HG02943 (cell line): ENCODE data around the gene GPR108.
A peak's percentile ranks its signal among the peaks of the same experiment; 100 is the strongest.
"Not testable (repeated sequence)": the region's sequence is repeated elsewhere in the genome, so short reads cannot be mapped to it uniquely, and the experiment has no call there.

Experiments used
- ATAC-seq: cut with Tn5 transposase; IDR thresholded peaks from one replicate; pipeline ENCODE4 v1.9.1; 2021; ENCODE audit warnings: mild to moderate bottlenecking, low read depth, moderate library complexity; ENCODE audit not compliant: unreplicated experiment

The GPR108 gene

DNA sequence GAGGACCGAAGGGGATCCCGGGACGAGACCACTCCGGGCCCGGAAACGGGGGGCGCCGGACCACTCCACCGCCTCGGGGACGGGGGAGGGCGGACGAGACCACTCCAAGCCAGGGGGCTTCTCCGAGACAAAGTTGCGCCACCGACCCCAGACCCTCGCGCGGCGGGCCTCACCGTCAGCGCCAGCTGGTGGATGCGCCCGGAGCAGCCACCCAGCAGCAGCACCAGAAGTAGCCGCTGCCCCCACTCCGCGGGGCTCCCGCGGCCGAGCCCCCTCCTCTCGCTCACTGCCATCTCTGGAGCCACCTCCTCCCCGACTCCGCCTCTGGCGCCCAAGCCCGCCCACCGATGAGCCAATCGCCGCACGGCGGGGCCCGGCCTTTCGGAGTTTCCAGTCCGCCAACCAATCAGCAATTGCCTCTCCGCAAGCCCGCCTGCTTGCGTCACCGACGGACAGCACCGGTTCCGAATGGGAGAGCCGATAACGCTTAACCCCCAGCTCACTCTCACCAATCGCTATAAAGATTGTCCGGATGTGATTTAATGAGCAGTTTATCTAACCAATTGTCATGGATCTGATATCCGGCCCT, at the start of gene GPR108:
GPR108 (minus strand) TSS at position 297 of the 589 bp plus-strand sequence; CDS start at position 293, 4 bp downstream.
- peak; percentile 60 for ATAC-seq

DNA sequence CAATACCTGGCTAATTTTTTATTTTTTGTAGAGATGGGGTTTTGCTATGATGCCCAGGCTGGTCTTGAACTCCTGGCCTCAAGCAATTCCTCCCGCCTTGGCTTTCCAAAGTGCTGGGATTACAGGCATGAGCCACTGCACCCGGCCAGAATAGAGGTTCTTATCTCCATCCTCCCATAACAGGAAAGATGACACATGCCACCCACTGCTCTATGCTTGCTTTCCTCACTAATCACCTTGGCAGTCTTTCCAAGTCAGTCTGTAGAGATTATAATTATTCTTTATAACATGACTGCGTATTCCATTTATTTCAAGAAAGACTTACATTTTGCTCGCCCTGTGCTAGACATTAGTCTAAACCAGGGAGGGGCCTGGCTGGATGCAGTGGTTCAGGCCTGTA, 41.8 kb upstream of the GPR108 start:
- no peak for ATAC-seq

DNA sequence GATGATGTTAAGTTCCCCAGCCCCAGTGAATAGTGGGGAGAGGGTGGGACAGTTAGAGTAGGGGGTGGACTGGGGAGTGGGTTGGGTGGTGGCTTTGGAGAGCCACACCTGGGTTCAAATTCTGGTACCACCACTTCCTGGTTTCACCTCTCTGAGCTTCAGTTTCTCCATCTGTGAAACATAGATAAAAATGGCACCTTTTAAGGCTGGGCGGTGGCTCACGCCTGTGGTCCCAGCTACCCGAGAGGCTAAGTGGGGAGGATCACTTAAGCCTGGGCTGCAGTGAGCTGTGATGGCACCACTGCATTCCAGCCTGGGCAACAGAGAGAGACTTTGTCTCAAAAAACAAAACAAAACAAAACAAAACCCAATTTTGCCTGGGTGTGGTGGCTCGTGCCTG, 41.0 kb upstream of the GPR108 start:
- ATAC-seq = no peak

DNA sequence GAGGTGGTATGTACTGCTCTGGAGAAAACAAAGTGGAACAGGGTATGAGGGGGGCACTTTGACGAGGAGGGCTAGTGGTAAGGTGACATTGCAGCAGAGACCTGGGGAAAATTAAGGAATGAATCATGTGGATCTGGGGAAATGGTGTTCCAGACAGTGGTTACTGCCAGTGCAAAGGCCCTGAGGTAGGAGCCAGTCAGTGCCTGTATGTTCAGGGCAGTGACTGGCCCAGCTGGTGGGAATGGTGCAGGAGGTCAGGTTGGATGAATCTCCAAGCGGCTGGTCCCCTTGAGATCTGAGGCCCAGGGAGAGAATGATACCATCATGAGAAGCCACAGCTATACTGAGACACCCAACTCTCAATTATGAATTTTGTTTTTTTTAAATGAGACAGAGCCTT, 40.1 kb upstream of the GPR108 start:
- no peak for ATAC-seq

DNA sequence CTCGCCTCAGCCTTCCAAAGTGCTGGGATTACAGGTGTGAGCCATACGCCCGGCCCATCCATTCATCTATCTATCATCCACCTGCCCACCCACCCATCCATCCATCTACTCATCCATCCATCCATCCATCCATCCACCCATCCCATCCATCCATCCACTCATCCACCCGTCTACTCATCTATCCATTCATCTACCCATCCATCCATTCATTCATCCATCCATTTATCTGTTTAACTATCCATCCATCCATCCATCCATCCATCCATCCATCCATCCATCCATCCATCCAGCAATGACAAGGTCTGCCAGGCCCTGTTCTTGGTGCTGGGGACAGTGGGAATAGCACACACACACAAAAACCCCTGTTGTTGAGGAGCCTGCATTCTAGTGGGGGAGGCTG, 39.6 kb upstream of the GPR108 start:
- no peak for ATAC-seq

DNA sequence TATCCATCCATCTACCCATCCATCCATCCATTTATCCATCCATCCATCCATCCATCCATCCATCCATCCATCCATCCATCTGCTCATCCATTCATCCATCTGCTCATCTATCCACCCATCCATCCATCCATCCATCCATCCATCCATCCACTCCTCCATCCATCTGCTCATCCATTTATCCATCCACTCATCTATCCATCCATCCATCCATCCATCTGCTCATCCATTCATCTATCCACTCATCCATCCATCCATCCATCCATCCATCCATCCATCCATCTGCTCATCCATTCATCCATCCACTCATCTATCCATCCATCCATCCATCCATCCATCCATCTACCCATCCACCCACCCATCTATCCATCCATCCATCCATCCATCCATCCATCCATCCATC, 38.7 kb upstream of the GPR108 start:
- ATAC-seq = not testable (repeated sequence)

DNA sequence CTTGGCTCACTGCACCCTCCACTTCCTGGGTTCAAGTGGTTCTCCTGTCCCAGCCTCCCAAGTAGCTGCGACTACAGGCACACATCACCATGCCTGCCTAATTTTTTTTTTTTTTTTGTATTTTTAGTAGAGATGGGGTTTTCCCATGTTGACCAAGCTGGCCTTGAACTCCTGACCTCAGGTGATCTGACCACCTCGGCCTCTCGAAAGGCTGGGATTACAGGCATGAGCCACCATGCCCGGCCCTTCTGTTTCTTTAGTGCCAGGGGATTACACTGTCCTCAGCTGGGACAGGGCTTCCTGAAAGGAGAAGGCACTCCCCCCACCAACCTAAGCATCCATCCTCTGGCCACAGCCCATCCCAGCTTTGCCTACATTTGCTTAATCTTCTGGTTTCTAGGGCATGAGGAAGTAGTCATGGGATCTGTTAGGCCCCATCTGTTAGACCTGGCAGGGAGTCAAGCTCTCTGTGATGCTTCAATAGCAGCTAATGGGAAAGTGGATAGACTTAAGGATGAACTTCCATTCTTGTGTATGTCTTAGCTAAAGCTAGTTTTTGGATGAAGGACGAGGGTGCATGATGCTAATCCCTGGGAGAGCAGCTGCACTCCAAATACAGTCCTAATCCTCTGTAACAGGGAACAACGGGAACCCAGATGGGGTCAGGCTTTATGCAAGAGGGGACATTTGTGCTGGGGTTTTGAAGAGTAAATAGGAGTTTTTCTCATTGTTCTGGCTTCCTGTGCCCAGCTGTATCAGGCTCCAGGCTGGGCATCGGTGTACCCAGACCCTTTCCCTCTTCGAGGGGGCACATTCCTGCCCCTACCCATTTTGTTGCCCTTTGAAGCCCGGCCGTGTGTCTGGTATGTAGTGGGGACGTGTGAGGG, 37.7 kb upstream of the GPR108 start:
- no peak for ATAC-seq

DNA sequence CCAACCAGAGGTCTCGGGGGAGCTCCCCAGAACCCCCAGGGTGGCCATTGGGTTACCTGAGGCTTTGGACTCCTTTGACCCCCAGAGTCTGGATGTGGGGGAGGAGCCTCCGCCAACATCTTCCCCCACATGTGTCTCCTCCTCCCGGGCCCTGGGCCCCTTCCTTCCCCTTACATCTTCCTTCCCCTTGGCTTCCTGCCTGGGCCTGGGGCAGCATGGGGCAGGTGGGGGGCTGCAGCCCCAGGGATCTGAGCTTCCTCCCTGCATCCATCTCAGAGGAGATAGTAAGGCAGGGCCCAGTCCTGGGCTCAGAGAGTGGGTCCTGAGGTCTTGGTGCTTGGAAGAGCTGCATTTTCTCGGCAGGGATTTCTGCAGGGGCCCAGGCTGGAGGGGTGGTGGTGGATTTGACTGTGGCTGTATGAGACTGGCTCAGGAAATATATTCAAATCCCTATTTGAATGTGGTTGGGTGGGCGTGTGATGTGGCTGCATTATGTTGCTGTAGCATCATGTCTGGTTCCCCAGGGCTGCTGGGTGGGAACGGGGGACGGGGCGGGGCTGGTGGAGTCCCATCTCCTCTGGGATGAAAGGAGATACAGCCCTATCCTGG, 36.0 kb upstream of the GPR108 start:
- ATAC-seq = no peak

DNA sequence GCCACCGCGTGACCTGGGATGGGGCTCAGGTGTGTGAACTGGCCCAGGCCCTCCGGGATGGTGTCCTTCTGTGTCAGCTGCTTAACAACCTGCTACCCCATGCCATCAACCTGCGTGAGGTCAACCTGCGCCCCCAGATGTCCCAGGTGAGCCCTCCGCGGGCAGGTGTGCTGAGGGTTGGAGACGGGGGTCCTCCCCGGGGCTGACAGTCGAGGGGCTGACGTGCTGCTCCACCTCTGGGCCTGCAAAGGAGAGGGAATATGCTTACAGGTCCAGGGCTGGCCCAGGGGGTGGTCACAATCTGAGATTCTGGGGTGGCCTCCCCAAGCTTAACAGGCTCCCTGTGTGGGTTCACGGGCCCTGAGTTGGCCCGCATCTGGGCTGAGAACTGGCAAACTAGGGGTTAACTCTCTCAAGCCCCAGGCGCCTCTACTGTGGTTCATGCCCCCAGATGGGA, 35.5 kb upstream of the GPR108 start:
- no peak for ATAC-seq

DNA sequence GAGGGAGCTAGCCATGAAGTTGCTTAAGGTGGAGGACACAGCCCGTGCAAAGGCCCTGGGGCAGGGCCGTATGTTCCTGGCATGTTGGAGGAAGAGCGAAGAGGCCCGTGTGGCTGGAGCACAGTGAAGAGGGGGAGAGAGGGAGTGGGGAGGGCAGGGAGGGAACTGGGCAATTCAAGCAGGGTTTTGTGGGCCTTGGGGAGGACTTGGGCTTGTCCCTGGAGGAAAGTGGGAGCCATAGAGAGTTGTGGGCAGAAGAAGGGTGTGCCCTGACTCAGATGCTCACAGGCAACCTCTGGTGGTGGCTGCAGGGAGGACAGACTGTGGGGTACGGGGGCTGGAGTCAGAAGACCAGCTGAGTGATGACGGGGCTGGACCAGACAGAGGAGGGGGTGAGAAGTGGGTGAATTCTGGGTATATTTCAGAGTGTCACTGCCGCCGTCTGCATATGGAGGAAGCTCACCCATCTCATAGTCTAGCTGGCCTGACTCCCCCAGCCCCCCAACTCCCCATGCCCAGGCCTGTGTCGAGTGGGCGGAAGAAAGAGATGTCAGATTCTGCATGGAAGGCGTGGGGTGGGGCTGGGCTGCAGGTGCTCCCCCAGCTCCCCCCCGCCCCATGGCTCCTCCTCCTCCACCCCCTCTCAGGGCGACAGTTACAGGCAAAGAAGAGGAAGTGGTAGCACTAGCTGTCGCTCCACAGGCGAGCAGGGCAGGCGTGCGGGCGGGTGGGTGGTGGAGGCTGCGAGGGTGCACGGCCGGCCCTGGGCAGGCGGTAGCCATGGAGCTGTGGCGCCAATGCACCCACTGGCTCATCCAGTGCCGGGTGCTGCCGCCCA, 34.9 kb upstream of the GPR108 start, which contains the start of gene VAV1:
VAV1 (plus strand) TSS at position 681 of the 838 bp plus-strand sequence; CDS start at position 781, 100 bp downstream.
- ATAC-seq = no peak

DNA sequence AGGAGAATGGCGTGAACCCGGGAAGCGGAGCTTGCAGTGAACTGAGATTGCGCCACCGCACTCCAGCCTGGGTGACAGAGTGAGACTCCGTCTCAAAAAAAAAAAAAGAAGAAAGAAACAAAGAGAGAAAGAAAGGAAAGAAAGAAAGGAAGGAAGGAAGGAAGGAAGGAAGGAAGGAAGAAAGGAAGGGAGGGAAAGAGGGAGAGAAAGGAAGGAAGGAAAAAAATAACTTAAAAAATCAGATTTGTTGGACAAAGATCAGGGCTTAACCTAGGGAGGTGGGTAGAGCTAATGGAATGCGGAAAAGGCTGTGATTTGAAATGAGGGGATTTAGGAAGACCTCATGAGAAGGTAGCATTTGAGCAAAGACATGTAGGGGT, 34.3 kb upstream of the GPR108 start:
- not testable (repeated sequence) for ATAC-seq

DNA sequence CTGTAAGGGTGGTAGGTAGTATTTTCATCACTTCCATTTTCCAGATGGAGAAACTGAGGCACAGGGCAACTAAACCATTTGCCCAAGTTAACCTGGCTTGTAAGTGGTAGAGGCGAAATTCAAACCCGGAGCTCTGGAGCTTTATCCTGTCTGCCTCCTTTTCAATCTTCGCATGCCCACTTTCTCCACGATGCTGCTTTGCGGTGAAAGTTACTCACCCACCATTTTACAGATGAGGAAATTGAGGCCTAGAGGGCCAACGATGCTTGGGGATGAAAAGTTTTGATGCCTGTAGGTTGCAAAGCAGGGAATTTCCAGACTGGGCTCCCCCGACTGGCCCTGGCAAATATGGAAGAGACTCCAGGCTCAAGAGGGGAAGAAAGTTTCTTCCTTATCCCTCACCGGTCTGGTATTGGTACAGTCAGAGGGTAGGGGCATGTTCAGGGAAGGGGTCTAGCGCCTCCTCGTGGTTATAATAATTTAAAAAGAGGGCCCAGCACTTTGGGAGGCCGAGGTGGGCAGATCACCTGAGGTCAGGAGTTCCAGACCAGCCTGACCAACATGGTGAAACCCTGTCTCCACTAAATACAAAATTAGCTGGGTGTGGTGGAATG, 31.7 kb upstream of the GPR108 start:
- no peak for ATAC-seq

DNA sequence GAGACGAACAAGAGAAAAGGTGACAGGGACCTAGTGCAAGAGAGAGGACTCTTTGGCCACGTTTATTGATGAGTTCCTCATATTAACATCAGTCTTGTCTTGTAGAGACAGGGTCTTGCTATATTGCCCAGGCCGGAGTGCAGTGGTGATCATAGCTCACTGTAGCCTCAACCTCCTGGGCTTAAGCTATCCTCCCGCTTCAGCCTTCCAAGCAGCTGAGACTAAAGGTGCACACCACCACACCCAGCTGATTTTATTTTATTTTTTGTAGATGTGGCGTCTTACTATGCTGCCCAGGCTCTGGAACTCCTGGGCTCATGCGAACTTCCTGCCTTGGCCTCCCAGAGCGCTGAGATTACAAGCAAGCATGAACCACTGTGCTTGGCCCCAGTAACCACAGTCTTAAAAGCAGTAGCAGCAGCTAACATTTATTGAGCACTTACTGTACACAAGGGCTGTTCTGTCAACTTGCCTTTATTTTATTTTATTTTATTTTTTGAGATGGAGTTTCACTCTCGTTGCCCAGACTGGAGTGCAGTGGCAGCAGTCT, 30.9 kb upstream of the GPR108 start:
- no peak for ATAC-seq

DNA sequence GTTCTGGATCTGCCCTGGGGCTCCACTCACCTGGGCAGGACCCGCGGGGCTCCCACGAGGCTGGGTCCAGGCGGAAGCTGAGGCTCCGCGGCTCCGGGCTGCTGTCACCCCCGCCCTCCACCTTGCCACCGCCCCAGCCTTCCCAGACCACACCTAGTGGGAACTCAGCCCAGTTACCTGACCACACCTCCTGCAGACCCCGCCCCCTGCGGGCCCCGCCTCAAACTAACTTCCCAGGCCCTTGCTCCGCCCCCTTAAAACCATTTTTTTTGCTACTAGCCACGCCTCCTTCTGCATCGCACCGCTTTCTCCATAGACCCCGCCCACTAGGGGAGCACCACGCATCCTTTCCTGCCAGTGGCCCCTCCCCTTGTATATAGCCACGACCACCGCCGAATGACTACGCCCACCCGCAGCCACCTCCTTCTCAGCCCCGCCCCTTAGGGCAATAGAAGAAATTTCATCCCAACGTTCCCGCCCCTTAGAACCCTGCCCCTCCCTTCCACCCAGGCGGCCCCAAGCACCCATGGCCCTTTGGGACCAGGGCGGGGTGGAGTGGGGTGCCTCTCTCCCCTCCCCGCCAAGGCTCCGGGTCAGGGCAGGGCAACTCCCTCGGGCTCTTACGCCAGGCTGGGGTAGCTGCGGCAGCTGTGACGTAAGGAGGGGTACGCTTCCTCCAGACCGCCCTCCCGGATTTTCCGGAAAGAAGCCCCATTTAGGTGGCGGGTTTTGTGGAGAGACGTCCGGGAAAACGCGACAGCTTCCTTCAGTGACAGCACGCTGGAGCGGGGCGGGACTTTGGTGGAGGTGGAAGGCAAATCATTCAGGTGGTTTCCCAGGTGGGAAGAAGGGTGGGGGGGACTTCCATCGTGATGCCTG, 30.2 kb upstream of the GPR108 start, which contains the start of gene SH2D3A:
SH2D3A (minus strand) TSS at position 79 of the 879 bp plus-strand sequence. CDS start 3,687 bp downstream, outside the sequence.
- peak; percentile 80 for ATAC-seq

DNA sequence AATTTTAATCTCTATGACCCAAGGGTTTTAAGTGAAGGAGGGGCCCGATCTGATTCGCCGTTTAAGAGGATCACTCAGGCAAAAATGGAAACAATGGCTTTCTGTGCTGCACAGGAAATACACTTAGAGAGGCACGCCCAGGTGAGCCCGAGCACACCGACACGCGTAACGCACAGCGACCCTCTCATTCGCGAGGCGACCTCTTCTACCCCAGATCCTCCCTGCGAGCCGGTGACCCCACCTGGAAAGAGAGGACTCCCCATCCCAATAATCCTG, 29.6 kb upstream of the GPR108 start:
- peak; percentile 12 for ATAC-seq

DNA sequence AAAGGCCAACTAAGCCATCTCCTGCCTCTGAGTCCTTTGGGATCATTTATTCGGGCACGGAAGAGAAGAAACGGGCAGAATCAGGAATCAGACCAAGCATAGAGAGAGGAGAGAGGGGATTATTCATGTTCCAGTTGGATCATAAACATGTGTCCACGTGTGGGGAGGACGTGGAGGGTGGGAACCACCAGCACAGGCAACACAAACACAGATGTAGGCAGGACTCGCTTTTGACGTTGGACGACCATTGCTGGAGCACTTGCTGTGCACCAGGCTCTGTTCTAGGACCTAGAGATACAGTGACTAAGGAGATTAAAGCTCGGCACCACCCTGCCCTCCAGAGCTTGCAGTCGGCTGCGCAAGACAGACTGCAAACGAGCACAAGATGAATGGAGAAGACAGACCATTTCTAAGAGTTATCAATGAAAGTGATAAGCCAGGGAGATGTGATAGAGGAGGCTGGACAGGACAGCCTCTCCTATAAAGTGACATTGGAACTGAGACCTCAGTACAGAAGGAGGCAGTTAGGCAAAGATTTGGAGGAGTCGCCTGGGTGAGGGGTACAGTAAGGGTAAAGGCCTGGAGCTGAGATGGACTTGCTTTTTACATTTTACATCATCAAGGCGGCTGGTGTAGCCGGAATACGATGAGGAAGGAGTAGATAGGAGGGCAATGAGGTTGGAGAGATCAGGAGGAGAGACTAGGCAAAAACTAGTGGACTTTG, 29.1 kb upstream of the GPR108 start:
- ATAC-seq = no peak

DNA sequence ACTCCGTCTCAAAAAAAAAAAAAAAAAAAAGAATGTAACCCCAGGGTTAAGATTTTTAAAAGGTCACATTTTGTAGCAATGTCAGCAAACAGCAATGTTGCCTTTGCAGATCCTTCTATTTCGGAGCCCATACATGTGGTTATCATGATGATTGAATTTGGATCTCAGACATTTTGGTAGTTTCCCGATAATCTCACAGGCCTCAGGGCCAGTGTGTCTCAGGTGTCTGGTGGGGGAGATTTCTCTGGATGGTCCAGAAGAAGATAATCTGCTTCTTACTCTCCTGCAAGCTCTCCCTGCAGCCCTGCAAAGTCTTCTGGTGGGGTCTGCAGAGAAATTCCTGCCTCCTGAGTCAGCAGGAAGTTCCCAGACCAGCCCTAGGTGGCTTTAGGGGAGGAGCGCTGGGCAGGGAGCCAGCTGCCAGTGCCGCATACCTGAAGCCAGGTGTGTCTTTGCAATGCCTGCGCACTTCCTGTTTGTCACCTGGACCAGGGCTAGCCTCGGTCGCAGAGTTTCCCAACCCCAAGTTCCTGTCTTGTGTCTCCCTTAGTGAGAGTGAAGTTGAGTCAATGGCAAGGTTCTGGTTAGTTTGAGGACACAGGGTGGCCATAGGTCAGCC, 28.5 kb upstream of the GPR108 start:
- ATAC-seq = no peak

DNA sequence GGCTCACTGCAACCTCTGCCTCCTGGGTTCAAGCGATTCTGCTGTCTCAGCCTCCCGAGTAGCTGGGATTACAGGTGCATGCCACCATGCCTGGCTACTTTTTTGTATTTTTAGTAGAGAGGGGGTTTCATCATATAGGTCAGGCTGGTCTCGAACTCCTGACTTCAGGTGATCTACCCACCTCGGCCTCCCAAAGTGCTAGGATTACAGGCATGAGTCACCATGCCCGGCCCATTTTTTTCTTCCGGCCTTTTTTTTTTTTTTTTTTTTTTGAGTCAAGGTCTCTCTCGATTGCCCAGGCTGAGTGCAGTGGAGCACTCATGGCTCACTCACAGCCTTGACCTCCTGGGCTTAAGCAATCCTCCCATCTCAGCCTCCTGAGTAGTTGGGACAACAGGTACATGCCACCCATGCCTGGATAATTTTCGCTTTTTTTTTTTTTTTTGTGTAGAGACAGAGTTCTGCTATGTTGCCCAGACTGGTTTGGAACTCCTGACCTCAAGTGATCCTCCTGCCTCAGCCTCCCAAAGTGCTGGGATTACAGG, 24.9 kb upstream of the GPR108 start:
- not testable (repeated sequence) for ATAC-seq
